ENCODE measurements around the gene ZDHHC5. TPM values are rescaled to one million over a fixed set of nuclear protein-coding genes. Genes with fewer than 3 reads are reported as not detected.
"Not testable (repeated sequence)": the region's sequence is repeated elsewhere in the genome, so short reads cannot be mapped to it uniquely, and the experiment has no call there.

Gene ZDHHC5
- total and polyA plus RNA-seq, 8 donors = 14.9 to 42.3 (median 29.2) TPM

DNA sequence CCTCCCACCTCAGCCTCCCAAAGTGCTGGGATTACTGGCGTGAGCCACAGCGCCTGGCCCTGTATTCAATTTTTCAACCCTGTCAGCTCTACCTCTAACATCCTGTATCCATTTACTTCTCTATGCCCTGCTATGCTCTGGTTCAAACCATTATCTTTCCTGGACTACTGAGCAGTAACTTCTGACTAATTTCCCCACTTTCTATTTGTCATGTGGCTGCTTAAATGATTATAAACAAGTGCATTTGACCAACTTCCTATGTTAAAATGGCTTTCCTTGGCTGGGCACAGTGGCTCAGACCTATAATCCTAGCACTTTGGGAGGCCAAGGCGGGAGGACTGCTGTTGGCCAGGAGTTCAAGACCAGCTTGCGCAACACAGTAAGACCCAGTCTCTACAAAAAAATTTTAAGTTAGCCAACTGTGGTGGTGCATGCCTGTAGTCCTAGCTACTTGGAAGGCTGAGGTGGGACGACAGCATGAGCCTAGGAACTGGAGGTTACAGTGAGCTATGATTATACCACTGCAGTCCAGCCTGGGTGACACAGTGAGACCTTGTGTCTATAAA is 42.0 kb downstream of the ZDHHC5 start:
- Histone ChIP-seq H3K27me3 (no peaks in the 10 kb centered on the region), H3K4me1 (peaks cover 0 to 25% (median 16%) of the 10 kb centered on the region in 3 donors), H3K27ac (no peak overlapping the region), H3K36me3 (peaks cover 0 to 2% (median 0%) of the 10 kb centered on the region in 3 donors), H3K4me3 (no peak overlapping the region), H3K9me3 (no peaks in the 10 kb centered on the region)
- 90 to 98% methylated on average over 5 of the region's 5 CpGs for WGBS, 2 donors
- FAIRE-seq (no peak), ATAC-seq (no peak), DNase-seq (no peak)
- intact Hi-C loops (cut with DNase I) = no loop called here
- TF ChIP-seq, protein P1, sequence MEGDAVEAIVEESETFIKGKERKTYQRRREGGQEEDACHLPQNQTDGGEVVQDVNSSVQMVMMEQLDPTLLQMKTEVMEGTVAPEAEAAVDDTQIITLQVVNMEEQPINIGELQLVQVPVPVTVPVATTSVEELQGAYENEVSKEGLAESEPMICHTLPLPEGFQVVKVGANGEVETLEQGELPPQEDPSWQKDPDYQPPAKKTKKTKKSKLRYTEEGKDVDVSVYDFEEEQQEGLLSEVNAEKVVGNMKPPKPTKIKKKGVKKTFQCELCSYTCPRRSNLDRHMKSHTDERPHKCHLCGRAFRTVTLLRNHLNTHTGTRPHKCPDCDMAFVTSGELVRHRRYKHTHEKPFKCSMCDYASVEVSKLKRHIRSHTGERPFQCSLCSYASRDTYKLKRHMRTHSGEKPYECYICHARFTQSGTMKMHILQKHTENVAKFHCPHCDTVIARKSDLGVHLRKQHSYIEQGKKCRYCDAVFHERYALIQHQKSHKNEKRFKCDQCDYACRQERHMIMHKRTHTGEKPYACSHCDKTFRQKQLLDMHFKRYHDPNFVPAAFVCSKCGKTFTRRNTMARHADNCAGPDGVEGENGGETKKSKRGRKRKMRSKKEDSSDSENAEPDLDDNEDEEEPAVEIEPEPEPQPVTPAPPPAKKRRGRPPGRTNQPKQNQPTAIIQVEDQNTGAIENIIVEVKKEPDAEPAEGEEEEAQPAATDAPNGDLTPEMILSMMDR (IDR thresholded peaks at IDR 0.05) = no peak

DNA sequence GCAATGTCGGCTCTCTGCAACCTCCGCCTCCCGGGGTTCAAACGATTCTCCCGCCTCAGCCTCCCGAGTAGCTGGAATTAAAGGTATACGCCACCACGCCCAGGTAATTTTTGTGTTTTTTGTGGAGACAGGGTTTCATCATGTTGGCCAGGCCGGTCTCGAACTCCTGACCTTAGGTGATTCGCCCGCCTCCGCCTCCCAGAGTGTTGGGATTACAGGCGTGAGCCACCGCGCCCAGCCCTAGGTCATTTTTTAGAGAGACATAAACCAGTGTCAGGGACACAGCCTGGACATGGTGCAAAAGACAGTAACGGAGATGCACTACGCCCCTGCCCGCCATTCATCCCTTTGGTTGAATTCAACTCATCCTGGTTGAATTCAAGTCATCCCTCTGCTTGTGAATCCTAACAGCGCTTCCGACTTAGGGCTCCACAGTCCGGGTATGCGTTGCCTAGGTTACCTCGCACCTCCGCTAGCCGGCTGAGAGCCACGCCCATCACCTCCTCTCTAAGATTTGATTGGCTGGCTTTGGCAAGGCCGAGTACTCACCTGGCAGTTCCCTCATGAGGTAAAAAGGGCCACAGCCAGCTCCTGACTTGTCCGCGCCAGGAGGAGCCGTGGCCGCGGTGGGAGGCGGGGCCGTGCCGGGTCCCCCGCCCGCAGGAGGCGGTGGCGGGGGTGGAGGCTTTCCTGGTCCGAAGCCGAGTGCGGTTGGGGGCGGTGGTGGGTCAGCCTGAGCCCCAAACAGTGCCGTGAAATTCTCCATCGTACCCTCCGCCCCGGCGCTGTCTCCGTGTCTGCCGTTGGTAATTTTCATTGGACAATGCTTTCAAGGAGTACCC is 43.7 kb downstream of the ZDHHC5 start, which contains the start of gene MED19:
MED19 (minus strand) TSS at position 802 of the 842 bp plus-strand sequence; CDS start at position 766, 36 bp downstream.
- FAIRE-seq (no peak), DNase-seq (peak; percentile 82 to 93 (median 92)), ATAC-seq (peak; percentile 81 to 88 (median 84))
- 2 to 3% methylated on average over 39 to 51 of the region's 51 CpGs for WGBS, 2 donors
- Histone ChIP-seq H3K27me3 (no peaks in the 10 kb centered on the region), H3K9me3 (no peaks in the 10 kb centered on the region), H3K36me3 (no peaks in the 10 kb centered on the region), H3K27ac (peak within 1 kb of the TSS; percentile 86 to 90 (median 88)), H3K4me3 (peak within 1 kb of the TSS; percentile 73 to 94 (median 89)), H3K4me1 (peaks cover 0 to 25% (median 16%) of the 10 kb centered on the region in 3 donors)
- intact Hi-C loops (cut with DNase I) = no loop called here
- TF ChIP-seq, protein P1 (IDR thresholded peaks at IDR 0.05) = no peak

GRCh38 chr11:57712256-57713150 is 44.6 kb downstream of the ZDHHC5 start, which contains the start of gene TMX2:
TMX2 (plus strand) TSS chr11:57712593; CDS start chr11:57712619, 26 bp downstream.
- intact Hi-C loops (cut with DNase I) = no loop called here
- Histone ChIP-seq H3K4me1 (peaks cover 0 to 25% (median 16%) of the 10 kb centered on the region in 3 donors), H3K4me3 (peak within 1 kb of the TSS; percentile 73 to 94 (median 89)), H3K27ac (peak within 1 kb of the TSS; percentile 86 to 90 (median 88)), H3K27me3 (no peaks in the 10 kb centered on the region), H3K9me3 (no peaks in the 10 kb centered on the region), H3K36me3 (no peaks in the 10 kb centered on the region)
- 0% methylated on average over 52 to 53 of the region's 53 CpGs for WGBS, 2 donors
- TF ChIP-seq, protein P1 (IDR thresholded peaks at IDR 0.05) = no peak
- DNase-seq = peak; percentile 87 to 94 (median 92)
- peak; percentile 99 for FAIRE-seq
- peak; percentile 91 to 96 (median 92) for ATAC-seq

- no peaks in the 10 kb centered on the region for H3K27me3 ChIP-seq
- no peak for FAIRE-seq
- no peaks in the 10 kb centered on the region for H3K9me3 ChIP-seq
- no peak overlapping the region for H3K27ac ChIP-seq
- peak overlapping the region in 2 of 4 donors; percentile 88 to 94 for H3K4me3 ChIP-seq
- intact Hi-C loops (cut with DNase I) = no loop called here
- 91 to 96% methylated on average over 2 of the region's 2 CpGs for WGBS, 2 donors
- H3K4me1 ChIP-seq = peaks cover 0 to 25% (median 16%) of the 10 kb centered on the region in 3 donors
- no peak for DNase-seq
- ATAC-seq = no peak
- no peaks in the 10 kb centered on the region for H3K36me3 ChIP-seq
- TF ChIP-seq, protein P1 (IDR thresholded peaks at IDR 0.05) = no peak
Observed at GRCh38 chr11:57713835-57714234, 45.9 kb downstream of the ZDHHC5 start.

GRCh38 chr11:57716726-57717125 is 48.8 kb downstream of the ZDHHC5 start:
- H3K27ac ChIP-seq; DNase-seq; ATAC-seq; H3K27me3 ChIP-seq; H3K36me3 ChIP-seq; FAIRE-seq; H3K9me3 ChIP-seq; intact Hi-C loops (cut with DNase I); H3K4me3 ChIP-seq: not testable (repeated sequence)
- H3K4me1 ChIP-seq = peaks cover 0 to 15% (median 10%) of the 10 kb centered on the region in 3 donors
- 96 to 100% methylated on average over 8 to 26 of the region's 34 CpGs for WGBS, 2 donors
